GM23338 (cell line): ENCODE data around the gene ARID1B.

Source experiments
- CREB1 ChIP-seq: fragments of 250-450 bp; sonication (Bioruptor Pico); IDR thresholded peaks from 2 replicates; pipeline ENCODE4 v1.5.0; 2020; ENCODE audit warnings: low read depth, mild to moderate bottlenecking, moderate library complexity
- EZH2 ChIP-seq: fragments of 200-600 bp; sonication (generic); IDR thresholded peaks from one replicate; pipeline ENCODE4 v1.8.0; 2017; ENCODE audit warnings: antibody characterized with exemption, mild to moderate bottlenecking, low read depth; ENCODE audit not compliant: unreplicated experiment
- EZH2phosphoT487 ChIP-seq: fragments of 200-600 bp; sonication (generic); IDR thresholded peaks from one replicate; pipeline ENCODE4 v1.8.1; 2018; ENCODE audit warnings: antibody characterized with exemption; ENCODE audit not compliant: unreplicated experiment
- JUNB ChIP-seq: IDR thresholded peaks from one replicate; pipeline ENCODE4 v1.6.1; 2016; ENCODE audit warnings: antibody characterized with exemption; ENCODE audit not compliant: unreplicated experiment
- NANOG ChIP-seq: IDR thresholded peaks from 2 replicates; pipeline ENCODE4 v1.6.1; 2016; ENCODE audit warnings: antibody characterized with exemption, borderline replicate concordance
- POLR2AphosphoS5 ChIP-seq: IDR thresholded peaks from 2 replicates; pipeline ENCODE4 v1.6.1; 2016; ENCODE audit warnings: antibody characterized with exemption, low read depth
- ZNF331 ChIP-seq: fragments of 250-450 bp; sonication (Bioruptor Pico); IDR thresholded peaks from 2 replicates; pipeline ENCODE4 v1.5.0; 2020; ENCODE audit warnings: low read depth, mild to moderate bottlenecking, moderate library complexity
- TF ChIP-seq, protein P1 (sequence below), 2 experiments: fragments of 200-600 bp in 1 of 2; sonication (generic) in 1 of 2; conservative IDR thresholded peaks; 2 replicates each; pipeline versions ENCODE4 v1.5.1 to v1.6.1; 2016 to 2017; ENCODE audit warnings: antibody characterized with exemption in 2 of 2, low read depth in 2 of 2, mild to moderate bottlenecking in 2 of 2, moderate library complexity in 1 of 2
- TF ChIP-seq, protein P2 (sequence below): IDR thresholded peaks from one replicate; pipeline ENCODE4 v1.6.1; 2018; ENCODE audit warnings: antibody characterized with exemption; ENCODE audit not compliant: unreplicated experiment
- TF ChIP-seq, protein P3 (sequence below): IDR thresholded peaks from 2 replicates; pipeline ENCODE4 v1.6.1; 2016; ENCODE audit warnings: antibody characterized with exemption
- TF ChIP-seq, protein P4 (sequence below): fragments of 250-450 bp; sonication (Bioruptor Pico); IDR thresholded peaks from 2 replicates; pipeline ENCODE4 v1.5.0; 2020; ENCODE audit warnings: mild to moderate bottlenecking, moderate library complexity

DNA sequence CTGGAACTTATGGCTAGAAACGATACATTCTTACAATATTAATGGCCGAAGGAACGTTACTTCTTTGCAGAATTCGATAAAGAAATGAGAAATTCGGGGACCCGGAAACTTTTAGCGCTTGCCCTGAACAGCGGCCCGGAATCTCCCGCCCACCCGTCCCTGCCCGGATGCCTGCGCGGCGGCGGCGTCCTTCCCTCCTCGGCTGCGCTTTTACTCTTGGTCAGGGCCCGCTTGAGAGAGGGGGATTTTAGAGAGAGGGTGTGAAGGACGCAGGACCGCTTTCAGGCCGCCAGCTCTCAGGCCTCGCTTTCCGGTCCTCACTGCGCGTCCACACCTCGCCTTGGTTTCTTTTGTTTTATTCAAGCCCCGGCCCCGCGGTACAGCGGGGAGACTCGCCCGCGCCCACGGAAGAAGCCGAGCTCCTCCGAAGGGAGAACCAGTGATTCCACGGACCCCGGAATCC is 243.7 kb downstream of the ARID1B start:
- TF ChIP-seq, protein P1, sequence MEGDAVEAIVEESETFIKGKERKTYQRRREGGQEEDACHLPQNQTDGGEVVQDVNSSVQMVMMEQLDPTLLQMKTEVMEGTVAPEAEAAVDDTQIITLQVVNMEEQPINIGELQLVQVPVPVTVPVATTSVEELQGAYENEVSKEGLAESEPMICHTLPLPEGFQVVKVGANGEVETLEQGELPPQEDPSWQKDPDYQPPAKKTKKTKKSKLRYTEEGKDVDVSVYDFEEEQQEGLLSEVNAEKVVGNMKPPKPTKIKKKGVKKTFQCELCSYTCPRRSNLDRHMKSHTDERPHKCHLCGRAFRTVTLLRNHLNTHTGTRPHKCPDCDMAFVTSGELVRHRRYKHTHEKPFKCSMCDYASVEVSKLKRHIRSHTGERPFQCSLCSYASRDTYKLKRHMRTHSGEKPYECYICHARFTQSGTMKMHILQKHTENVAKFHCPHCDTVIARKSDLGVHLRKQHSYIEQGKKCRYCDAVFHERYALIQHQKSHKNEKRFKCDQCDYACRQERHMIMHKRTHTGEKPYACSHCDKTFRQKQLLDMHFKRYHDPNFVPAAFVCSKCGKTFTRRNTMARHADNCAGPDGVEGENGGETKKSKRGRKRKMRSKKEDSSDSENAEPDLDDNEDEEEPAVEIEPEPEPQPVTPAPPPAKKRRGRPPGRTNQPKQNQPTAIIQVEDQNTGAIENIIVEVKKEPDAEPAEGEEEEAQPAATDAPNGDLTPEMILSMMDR (conservative IDR thresholded peaks at IDR 0.05; ENCODE audit: low read depth in 2 of 2): no peak
- no peak for TF ChIP-seq POLR2AphosphoS5
- TF ChIP-seq, protein P2, sequence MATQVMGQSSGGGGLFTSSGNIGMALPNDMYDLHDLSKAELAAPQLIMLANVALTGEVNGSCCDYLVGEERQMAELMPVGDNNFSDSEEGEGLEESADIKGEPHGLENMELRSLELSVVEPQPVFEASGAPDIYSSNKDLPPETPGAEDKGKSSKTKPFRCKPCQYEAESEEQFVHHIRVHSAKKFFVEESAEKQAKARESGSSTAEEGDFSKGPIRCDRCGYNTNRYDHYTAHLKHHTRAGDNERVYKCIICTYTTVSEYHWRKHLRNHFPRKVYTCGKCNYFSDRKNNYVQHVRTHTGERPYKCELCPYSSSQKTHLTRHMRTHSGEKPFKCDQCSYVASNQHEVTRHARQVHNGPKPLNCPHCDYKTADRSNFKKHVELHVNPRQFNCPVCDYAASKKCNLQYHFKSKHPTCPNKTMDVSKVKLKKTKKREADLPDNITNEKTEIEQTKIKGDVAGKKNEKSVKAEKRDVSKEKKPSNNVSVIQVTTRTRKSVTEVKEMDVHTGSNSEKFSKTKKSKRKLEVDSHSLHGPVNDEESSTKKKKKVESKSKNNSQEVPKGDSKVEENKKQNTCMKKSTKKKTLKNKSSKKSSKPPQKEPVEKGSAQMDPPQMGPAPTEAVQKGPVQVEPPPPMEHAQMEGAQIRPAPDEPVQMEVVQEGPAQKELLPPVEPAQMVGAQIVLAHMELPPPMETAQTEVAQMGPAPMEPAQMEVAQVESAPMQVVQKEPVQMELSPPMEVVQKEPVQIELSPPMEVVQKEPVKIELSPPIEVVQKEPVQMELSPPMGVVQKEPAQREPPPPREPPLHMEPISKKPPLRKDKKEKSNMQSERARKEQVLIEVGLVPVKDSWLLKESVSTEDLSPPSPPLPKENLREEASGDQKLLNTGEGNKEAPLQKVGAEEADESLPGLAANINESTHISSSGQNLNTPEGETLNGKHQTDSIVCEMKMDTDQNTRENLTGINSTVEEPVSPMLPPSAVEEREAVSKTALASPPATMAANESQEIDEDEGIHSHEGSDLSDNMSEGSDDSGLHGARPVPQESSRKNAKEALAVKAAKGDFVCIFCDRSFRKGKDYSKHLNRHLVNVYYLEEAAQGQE: no peak
- TF ChIP-seq, protein P3, sequence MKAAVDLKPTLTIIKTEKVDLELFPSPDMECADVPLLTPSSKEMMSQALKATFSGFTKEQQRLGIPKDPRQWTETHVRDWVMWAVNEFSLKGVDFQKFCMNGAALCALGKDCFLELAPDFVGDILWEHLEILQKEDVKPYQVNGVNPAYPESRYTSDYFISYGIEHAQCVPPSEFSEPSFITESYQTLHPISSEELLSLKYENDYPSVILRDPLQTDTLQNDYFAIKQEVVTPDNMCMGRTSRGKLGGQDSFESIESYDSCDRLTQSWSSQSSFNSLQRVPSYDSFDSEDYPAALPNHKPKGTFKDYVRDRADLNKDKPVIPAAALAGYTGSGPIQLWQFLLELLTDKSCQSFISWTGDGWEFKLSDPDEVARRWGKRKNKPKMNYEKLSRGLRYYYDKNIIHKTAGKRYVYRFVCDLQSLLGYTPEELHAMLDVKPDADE: no peak
- TF ChIP-seq JUNB: no peak
- no peak for TF ChIP-seq CREB1 (CRISPR knock-in tag)
- TF ChIP-seq EZH2: no peak
- TF ChIP-seq EZH2phosphoT487: no peak
- TF ChIP-seq NANOG: no peak
- TF ChIP-seq ZNF331: no peak
- TF ChIP-seq, protein P4, sequence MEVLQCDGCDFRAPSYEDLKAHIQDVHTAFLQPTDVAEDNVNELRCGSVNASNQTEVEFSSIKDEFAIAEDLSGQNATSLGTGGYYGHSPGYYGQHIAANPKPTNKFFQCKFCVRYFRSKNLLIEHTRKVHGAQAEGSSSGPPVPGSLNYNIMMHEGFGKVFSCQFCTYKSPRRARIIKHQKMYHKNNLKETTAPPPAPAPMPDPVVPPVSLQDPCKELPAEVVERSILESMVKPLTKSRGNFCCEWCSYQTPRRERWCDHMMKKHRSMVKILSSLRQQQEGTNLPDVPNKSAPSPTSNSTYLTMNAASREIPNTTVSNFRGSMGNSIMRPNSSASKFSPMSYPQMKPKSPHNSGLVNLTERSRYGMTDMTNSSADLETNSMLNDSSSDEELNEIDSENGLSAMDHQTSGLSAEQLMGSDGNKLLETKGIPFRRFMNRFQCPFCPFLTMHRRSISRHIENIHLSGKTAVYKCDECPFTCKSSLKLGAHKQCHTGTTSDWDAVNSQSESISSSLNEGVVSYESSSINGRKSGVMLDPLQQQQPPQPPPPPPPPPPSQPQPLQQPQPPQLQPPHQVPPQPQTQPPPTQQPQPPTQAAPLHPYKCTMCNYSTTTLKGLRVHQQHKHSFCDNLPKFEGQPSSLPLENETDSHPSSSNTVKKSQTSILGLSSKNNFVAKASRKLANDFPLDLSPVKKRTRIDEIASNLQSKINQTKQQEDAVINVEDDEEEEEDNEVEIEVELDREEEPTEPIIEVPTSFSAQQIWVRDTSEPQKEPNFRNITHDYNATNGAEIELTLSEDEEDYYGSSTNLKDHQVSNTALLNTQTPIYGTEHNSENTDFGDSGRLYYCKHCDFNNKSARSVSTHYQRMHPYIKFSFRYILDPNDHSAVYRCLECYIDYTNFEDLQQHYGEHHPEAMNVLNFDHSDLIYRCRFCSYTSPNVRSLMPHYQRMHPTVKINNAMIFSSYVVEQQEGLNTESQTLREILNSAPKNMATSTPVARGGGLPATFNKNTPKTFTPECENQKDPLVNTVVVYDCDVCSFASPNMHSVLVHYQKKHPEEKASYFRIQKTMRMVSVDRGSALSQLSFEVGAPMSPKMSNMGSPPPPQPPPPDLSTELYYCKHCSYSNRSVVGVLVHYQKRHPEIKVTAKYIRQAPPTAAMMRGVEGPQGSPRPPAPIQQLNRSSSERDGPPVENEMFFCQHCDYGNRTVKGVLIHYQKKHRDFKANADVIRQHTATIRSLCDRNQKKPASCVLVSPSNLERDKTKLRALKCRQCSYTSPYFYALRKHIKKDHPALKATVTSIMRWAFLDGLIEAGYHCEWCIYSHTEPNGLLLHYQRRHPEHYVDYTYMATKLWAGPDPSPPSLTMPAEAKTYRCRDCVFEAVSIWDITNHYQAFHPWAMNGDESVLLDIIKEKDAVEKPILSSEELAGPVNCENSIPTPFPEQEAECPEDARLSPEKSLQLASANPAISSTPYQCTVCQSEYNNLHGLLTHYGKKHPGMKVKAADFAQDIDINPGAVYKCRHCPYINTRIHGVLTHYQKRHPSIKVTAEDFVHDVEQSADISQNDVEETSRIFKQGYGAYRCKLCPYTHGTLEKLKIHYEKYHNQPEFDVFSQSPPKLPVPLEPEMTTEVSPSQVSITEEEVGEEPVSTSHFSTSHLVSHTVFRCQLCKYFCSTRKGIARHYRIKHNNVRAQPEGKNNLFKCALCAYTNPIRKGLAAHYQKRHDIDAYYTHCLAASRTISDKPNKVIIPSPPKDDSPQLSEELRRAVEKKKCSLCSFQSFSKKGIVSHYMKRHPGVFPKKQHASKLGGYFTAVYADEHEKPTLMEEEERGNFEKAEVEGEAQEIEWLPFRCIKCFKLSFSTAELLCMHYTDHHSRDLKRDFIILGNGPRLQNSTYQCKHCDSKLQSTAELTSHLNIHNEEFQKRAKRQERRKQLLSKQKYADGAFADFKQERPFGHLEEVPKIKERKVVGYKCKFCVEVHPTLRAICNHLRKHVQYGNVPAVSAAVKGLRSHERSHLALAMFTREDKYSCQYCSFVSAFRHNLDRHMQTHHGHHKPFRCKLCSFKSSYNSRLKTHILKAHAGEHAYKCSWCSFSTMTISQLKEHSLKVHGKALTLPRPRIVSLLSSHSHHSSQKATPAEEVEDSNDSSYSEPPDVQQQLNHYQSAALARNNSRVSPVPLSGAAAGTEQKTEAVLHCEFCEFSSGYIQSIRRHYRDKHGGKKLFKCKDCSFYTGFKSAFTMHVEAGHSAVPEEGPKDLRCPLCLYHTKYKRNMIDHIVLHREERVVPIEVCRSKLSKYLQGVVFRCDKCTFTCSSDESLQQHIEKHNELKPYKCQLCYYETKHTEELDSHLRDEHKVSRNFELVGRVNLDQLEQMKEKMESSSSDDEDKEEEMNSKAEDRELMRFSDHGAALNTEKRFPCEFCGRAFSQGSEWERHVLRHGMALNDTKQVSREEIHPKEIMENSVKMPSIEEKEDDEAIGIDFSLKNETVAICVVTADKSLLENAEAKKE (CRISPR knock-in tag): no peak
